Prostate gland (tissue), 2 donors: ENCODE measurements around the gene INPP5A.

Experiments used
- CTCF ChIP-seq, 4 experiments: fragments of 200-600 bp in 2 of 4; fragments of 450-650 bp in 2 of 4; sonication (generic) in 2 of 4; IDR thresholded peaks; 1 replicate in 3 of 4; 2 replicates in 1 of 4; pipeline ENCODE4 v1.5.1; 2016 to 2019; ENCODE audit warnings: antibody characterized with exemption in 4 of 4, mild to moderate bottlenecking in 2 of 4, moderate library complexity in 2 of 4
- POLR2AphosphoS5 ChIP-seq: sonication (generic); formaldehyde crosslinking; IDR thresholded peaks from one replicate; pipeline ENCODE4 v1.6.1; 2017; ENCODE audit warnings: antibody characterized with exemption

GRCh38 chr10:132677096-132677472 lies 139.5 kb downstream of the INPP5A start:
- TF ChIP-seq CTCF (IDR thresholded peaks at IDR 0.05): no peak
- TF ChIP-seq POLR2AphosphoS5: no peak
